ENCODE results near the gene RPTOR.

The RPTOR gene

DNA sequence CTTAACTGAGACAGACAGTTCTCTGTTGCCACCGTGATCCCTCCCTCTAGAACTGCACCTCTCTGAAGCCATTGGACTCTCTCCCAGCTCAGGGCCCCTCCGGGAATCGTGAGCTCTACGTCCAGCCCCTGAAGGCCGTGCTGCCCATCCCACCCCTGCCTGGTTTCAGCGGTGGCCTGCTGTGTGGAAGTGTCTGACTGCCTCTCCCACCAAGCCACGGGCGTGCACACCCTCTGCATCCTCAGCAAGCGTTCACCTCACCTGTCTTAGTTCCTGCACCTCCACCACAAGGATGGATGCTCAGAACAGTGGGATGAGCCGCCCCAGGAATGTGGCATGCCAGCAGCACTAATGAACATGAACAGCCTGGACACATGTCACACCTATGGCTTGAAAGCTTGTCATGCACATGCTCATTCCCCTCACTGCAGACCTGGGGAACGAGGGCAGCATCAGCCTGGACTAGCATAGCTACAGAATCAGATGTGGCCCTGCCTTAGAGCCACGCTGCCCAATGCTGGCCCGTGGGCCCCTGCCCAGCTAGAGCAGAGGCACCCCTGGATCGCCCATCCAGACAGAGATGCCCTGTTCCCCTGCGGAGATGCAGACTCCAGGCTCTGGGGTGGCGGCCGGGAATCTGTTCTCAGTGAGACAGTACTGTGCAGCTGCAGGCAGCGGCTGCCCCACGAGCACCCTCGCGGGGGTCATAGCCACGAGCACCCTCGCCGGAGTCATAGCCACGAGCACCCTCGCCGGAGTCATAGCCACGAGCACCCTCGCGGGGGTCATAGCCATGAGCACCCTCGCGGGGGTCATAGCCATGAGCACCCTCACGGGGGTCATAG is 373.3 kb downstream of the RPTOR start:
- peak in 1 of 42 donors; percentile 10 for DNase-seq
- intact Hi-C loops (cut with DNase I) = no loop called here

DNA sequence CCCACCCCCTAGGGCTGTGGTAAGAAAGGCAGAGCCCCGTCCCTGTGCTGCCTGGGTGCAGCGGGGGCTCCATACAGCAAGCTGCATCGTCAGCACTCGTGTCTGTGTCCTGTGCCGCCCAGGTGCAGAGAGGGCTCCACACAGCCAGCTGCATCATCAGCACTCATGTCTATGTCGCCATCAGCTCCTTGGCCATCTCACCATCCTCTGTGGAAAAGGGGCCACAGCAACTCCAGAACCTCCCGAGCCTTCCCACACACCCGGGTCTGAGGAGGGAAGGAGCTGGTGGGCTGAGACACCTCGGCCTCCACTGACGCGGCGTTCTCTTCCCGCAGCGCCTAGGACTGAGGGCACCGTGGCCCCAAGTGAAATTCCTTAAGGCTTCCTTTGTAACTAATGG is 374.1 kb downstream of the RPTOR start:
- DNase-seq = peak in 1 of 42 donors; percentile 8
- intact Hi-C loops (cut with DNase I) = no loop called here

DNA sequence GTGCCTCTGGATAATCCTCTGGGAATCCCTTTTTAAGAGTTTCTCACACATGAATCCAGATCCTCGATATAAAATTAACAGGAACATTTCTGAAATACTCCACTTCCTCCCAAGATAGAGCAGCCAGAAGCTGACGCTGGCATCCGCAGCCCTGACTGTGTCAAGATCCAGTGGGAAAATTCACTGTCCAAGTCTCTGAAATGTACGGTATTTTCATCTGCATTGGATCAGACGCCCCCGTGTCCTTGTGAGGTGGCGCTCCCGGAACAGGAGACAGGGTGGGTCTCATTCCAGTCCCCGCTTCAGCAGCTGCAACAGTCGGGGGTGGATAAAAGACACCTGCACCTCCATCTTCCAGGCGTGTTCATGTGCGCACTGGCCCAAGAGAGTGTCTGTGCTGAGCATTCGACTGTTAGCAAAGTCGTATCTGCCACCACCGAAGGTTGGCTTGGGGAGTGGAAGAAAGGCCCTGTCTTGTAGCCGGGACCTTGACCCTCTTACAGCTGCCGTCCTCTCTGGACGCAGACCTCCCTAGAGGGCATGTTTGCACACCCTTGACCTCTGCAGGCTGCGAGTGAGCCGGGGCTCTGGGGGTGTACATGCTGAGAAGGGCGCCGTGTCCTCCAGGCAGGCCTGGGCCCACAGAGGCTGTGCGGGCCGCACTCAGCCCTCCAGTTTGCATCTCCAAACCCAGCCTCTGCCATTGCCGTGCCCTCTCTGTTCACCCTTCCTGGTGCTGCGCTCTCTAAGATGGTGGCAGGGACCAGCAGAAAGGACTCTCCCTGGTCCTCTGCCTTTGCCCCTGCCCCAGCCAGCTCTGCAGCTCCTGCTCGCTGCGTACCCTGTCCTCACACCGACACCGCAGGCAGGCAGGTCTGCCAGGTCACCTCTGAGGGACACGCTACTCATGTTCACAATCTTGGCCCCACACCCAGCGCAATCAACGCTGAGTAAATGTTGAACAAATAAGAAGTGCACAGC is 375.0 kb downstream of the RPTOR start:
- intact Hi-C loops (cut with DNase I) = no loop called here
- DNase-seq = peak in 28 of 42 donors; percentile 6 to 72 (median 40)

DNA sequence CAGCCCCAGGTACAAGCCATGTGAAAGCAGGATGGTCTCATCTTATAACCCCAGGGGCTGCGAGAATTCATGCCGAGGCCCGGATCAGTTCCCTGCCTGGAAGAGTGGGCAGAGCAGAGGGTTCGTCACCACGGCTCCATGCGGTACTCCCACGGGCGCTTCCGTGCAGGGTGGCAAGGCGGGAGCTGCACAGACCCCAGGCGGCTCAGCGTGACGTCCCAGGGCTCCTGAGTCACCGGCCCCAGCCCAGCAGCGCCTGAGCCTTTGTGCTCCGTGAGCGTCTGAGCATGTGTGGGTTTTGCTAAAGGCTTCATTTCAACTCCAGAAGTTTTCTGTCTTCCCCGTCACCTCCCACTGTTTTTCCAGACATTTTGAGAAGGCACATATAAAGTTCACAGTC is 375.8 kb downstream of the RPTOR start:
- intact Hi-C loops (cut with DNase I) = no loop called here
- peak; percentile 31 to 94 (median 78) for DNase-seq

DNA sequence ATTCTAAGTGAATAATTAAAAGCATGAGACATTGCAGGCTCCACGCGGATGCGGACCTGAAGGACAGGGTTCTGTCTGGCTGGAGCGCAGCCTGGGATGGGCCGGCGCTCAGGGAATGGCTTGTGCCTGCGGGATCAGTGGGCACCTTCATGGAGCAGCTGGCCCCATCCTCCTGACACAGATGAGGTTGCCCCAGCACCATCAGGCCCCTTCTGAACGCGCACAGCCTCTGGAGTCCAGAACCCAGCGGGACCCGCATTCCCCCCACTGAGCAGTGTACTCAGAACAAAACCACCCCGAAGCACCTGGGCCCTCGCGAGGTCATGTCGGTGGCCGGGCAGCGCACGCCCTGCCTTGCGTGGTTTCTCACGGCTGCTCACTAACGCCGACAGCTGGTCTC is 376.5 kb downstream of the RPTOR start:
- intact Hi-C loops (cut with DNase I) = no loop called here
- no peak for DNase-seq

DNA sequence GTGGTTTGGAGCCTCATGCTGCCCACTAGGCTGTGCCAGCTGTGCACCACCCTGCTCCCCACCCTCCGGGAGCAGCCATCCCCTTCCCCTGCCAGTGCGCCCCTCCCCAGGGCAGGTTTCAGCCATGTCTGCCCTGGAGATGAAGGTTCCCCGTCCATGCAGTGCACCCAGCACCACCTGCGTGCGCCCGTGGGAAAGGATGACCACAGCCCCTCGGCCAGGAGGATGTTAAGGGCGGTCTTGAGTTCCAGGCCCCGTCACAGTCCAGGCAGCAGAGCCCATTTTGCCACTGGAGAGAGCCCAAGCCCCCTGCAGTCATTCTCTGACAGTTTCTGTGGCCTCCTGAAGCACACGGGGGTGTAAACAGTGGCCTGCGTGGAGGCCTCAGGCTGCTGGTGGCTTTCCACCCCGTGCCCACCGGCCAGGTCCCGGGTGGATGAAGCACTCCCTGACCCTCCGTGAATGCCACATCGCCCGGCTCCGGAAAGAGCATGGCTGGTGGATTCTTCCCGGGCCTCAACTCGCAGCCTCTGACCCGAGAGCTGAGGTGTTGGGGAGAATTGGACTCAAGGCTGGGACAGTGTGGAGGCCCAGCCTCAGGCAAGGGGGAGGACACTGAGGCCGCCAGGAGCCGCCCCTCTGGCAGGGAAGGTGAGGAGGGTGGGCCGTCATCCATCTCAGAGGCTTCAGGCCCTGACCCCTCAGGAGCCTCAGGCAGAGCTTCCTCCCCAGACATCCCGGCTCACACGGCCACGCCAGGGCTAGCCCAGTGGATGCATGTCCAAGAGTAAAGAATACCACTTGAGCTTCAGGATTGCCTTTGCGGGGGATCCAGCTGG is 377.3 kb downstream of the RPTOR start:
- DNase-seq = peak in 1 of 42 donors; percentile 8
- intact Hi-C loops (cut with DNase I) = no loop called here

DNA sequence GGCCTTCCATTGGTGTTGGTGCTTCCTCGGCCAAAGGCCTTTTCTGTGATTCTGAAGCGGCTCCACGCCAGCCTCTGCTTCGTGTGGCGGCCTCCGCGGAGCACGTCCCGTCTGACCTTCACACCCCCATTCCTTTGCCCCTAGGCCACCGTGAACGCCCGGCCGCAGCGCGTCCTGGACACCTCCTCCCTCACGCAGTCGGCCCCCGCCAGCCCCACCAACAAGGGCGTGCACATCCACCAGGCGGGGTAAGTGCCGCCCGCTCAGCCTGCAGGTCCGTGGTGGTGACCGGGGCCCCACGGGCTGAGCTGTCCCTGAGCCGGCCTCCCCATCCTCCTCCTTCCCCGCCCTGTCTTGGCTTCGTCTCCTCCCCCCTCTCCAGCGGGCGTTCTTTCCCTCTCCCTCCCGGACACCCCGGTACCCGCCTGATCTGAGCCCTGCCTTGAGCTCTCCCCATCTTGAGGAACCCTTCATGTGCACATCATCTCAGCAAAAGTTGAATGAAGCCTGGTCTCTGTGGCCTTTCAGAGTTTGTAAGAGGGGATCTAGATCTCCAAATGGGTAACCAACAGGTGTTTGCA is 378.0 kb downstream of the RPTOR start:
- intact Hi-C loops (cut with DNase I) = no loop called here
- no peak for DNase-seq

DNA sequence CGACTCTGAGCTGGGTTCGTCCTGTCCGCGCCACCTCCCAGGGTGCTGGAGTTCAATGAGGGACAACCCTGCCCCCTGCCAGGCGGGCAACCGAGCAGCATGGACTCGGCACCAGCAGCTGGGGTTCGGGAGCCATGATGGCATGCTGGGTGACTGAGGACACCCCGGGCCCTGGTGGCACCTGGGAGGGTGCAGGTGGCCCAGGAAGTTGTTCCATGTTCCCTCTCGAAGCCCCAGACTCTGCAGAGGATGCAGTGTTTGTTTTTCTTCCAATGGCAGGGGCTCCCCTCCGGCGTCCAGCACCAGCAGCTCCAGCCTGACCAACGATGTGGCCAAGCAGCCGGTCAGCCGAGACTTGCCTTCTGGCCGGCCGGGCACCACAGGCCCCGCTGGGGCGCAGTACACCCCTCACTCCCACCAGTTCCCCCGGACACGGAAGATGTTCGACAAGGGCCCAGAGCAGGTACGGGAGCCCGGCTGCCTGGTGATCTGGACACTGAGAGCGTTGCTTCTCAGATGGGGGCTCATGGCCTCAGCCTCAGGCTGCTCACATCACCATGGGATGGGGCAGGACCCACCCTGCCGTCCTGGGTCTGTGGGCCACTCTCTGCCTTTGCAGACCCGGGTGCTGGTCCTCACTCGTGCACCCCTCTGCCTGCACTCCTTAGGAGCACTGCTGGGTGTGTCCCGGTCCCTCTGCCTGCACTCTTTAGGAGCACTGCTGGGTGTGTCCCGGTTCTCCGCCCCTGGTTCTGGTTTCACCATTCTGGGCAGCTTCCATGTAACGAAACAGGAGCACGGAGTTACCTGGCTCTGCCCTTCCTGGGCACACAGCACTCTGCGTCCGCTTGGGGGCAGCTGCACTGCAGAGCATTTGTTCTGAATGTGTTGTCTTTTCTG is 378.8 kb downstream of the RPTOR start:
- intact Hi-C loops (cut with DNase I) = no loop called here
- no peak for DNase-seq

DNA sequence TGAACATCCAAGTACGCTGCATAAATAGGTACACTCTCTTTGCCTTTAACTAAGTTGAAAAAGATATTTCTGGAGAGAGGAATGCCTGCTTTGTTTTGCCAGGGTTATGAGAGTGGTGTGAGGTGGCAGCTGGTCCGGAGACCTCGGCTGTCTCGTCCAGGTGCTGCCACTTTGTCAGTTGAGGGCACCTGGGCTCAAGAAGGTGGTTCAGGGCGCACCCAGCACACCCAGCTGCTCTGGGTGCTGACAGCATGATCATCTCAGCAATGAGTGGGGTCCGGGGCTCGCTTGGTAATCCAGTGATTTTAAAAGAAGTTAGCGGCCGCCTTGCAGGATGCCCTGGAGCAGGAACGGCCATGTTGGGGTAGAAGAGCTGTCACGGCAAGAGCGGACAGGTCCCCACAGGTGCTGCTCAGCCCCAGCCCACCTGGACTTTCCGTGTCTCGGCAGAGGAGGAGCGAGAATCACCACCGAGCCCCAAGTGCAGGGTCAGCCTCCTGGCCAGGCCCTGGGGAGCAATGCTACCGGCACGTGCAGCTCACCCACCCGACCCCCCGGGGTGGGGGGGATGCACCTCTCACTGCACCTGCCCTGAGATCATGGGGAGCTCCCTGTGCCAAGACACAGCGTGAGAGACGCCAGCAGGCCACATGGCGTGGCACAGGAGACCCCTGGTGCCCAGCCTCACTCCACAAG is 379.6 kb downstream of the RPTOR start:
- intact Hi-C loops (cut with DNase I) = no loop called here

DNA sequence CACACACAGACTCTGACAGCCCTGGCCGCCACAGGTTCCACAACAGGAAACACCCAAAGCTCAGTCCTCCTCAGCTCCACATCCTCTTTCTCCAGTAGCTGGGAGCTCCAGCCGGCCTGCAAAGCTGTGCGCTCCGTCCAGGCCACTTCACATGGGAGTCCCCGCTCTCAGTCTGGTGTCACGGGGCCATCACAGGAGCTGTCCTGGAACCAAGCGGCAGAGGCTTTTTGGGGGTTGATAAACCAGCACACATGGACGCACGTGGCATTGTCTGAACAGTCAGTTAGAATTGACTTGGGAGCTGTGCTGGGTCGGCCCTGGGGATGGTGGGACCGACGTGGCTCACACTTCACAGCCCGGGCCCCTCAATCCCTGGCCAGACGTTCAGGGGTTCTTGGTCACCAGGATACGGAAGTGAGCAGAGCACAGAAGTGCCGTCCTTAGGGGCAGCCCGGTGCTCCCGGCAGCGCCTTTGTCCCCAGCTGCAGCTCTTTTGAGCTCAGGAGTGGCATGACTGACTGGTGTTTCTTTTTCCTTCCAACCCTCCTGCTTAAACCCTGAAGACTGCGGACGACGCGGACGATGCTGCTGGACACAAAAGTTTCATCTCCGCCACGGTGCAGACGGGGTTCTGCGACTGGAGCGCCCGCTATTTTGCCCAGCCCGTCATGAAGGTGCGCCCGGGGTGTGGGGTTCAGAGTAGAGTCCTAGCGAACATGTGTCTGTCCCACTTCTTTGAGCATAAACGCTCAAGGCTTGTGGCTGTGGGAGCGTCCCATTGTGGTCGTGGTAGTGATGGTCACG is 380.4 kb downstream of the RPTOR start:
- no peak for DNase-seq
- intact Hi-C loops (cut with DNase I) = no loop called here

More for the DNA sequence above, 379.6 kb downstream of the RPTOR start:
- DNase-seq = no peak

DNA sequence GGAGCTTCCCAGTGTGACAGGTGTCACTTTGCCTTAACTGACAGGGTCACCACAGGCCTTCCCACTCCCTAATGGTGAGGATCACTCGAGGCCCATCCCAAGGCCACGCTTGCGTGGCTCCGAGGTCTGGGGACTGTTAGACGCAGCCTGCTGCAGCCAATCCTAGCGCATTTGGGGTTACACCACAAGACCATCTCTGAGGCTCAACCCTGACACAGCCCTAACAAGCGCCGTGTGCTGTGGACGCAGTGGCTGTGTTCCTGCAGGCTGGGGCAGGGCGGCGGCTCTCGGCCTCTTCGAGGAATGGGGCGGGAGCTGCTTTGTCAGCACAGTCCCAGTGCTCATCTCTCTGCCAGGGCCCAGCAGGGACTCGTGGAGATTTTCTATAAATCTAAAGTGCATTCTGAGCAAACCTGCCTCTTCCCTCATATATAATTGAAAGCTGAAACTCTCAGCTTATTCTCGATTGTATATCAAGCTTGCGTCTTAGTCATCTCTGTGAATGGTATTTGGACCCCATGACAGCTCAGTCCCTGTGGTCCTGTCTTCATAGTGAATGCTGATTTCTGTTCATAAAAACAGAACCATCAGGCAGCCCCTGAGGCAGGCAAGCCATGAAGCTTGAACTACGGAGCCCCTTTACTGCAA is 381.2 kb downstream of the RPTOR start:
- intact Hi-C loops (cut with DNase I) = no loop called here
- DNase-seq = no peak

DNA sequence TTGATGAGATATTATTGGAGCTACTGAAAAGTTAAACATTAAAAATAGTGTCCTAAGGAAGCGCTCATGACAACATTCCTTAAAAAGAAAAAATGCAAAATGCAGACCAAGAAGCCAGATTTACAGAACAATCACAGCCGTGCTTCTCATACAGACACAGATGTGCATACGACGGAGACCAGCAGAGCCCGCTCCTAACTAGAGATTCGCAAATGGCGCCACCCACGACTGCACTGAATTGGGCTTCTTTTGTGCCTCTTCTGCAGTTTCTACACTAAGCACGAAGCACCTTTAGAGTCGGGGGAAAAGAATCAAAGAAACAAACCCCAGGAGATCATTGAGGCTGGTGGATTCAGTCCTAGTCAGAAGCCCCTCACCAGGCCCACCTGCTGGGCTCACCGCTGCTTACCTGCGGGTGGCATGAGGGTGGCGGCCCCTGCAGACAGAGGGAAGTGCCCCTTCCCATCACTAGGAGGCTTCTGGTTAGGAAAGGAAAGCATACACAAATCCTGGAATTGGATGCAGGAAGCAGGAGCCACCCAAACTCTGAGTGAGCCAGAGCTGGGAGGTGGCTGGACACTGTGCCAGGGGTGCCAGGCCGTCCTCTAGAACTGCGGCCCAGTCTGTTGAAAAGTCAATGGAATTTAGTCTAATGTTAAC is 382.1 kb downstream of the RPTOR start:
- intact Hi-C loops (cut with DNase I) = no loop called here
- peak in 1 of 42 donors; percentile 48 for DNase-seq

DNA sequence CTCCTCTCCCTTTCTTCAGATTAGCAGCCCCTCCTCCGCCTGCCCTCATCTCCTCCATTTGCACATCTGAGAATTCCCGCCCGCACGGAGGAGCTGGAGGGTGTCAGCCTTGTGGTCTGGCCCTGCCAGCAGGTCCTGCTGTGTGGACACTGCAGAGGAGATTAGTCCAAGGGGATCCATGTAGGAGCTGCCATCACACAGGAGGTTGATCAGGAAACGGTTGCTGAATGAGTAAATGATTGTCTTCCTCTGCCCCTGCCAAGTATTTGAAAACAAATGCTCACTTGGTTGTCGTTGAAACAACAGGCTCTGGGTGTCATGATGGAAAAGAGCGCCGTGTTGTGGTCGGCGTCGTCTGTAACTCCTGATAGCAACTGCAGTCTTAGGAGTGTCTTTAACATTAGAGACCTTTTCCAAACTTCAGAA is 383.2 kb downstream of the RPTOR start:
- DNase-seq = no peak
- intact Hi-C loops (cut with DNase I) = no loop called here

DNA sequence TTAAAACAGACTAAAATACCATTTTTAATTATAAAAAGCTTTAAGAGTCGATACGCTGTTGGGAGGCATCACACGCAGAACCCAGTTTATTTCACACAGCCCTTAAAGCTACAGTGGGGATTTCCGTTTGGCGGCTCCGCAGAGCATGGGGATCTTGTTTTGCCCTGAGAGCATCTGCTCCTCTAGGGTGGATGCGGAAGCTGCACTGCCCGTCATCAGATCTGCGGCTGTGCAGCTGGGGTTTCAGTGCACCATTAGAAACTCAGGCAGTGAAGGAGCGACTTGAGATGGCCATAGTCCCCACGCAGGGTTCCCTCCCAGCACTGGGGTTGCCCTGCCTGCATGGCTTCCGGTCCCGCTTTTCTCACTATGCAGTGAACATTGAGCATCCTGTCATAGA is 384.8 kb downstream of the RPTOR start:
- DNase-seq = no peak
- intact Hi-C loops (cut with DNase I) = no loop called here

Measured in head of caudate nucleus (tissue), 42 donors.